PFSK-1 (cell line): Measurements from ENCODE around the gene ARHGAP10.

ENCODE experiments used
- FOXP2 ChIP-seq: optimal IDR thresholded peaks from 2 replicates; pipeline ENCODE3; 2011; ENCODE audit warnings: borderline replicate concordance, control low read depth, inconsistent platforms; ENCODE audit not compliant: insufficient read depth; ENCODE audit errors: extremely low read length, extremely low read depth
- POLR2AphosphoS5 ChIP-seq: IDR thresholded peaks from 2 replicates; pipeline ENCODE4 v1.6.1; 2012; ENCODE audit warnings: low read depth, mild to moderate bottlenecking, control low read depth, low read length, moderate library complexity
- SIN3A ChIP-seq: IDR thresholded peaks from 2 replicates; pipeline ENCODE4 v1.6.1; 2012; ENCODE audit warnings: mild to moderate bottlenecking, low read length, moderate library complexity, borderline replicate concordance; ENCODE audit not compliant: insufficient read depth
- TAF1 ChIP-seq: IDR thresholded peaks from 2 replicates; pipeline ENCODE4 v1.6.1; 2012; ENCODE audit warnings: low read length, control low read depth, borderline replicate concordance; ENCODE audit not compliant: insufficient read depth
- TF ChIP-seq, protein P1 (sequence below), 2 experiments: IDR thresholded peaks; 2 replicates each; pipeline versions ENCODE4 v1.6.1 to v1.8.0; 2011 to 2012; ENCODE audit warnings: low read depth in 2 of 2, low read length in 2 of 2, control low read depth in 1 of 2, inconsistent platforms in 1 of 2, mild to moderate bottlenecking in 1 of 2, moderate library complexity in 1 of 2; ENCODE audit not compliant: insufficient read depth in 1 of 2

Gene ARHGAP10

DNA sequence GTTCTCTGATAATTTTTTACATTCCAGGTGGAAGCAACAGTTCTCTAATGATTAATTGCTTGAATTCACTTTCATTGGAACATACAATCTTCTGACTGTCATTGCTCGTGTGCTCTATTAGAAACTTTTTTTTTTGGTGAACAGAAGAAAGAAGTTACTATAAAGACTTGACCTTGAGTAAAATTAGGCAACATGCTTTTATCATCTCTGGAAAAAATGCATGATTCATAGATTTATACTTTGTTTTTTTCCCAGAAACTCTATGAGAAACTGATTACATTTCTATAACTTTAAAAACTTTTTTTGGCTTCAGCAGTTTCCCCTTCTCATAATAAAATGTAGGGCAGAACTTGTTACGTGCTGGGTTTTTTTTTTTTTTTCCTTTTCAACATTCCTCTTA is 167.6 kb downstream of the ARHGAP10 start:
- no peak for TF ChIP-seq SIN3A
- TF ChIP-seq, protein P1, sequence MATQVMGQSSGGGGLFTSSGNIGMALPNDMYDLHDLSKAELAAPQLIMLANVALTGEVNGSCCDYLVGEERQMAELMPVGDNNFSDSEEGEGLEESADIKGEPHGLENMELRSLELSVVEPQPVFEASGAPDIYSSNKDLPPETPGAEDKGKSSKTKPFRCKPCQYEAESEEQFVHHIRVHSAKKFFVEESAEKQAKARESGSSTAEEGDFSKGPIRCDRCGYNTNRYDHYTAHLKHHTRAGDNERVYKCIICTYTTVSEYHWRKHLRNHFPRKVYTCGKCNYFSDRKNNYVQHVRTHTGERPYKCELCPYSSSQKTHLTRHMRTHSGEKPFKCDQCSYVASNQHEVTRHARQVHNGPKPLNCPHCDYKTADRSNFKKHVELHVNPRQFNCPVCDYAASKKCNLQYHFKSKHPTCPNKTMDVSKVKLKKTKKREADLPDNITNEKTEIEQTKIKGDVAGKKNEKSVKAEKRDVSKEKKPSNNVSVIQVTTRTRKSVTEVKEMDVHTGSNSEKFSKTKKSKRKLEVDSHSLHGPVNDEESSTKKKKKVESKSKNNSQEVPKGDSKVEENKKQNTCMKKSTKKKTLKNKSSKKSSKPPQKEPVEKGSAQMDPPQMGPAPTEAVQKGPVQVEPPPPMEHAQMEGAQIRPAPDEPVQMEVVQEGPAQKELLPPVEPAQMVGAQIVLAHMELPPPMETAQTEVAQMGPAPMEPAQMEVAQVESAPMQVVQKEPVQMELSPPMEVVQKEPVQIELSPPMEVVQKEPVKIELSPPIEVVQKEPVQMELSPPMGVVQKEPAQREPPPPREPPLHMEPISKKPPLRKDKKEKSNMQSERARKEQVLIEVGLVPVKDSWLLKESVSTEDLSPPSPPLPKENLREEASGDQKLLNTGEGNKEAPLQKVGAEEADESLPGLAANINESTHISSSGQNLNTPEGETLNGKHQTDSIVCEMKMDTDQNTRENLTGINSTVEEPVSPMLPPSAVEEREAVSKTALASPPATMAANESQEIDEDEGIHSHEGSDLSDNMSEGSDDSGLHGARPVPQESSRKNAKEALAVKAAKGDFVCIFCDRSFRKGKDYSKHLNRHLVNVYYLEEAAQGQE (IDR thresholded peaks at IDR 0.05; ENCODE audit: insufficient read depth in 1 of 2, low read depth in 2 of 2, low read length in 2 of 2): no peak
- TF ChIP-seq FOXP2: no peak
- no peak for TF ChIP-seq TAF1
- TF ChIP-seq POLR2AphosphoS5: no peak

DNA sequence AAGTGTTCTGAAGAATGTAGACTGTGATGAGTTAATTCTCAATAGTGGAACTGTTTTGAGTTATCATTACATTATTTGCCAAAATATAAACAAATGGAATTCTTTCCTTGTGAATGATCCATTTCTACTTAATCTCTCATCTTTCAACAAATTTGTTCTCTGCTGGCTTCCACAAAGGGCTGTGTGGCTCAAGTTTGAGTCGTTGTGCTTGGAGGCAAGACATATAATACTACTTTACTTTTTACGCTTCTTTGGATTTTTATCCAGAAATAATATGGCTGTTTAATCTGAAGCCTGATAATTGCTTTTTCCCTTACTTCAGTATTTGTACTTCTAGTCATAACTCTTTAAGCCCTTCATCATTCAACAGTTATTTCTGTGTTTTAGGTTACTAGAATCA is 169.5 kb downstream of the ARHGAP10 start:
- TF ChIP-seq FOXP2: no peak
- TF ChIP-seq POLR2AphosphoS5: no peak
- TF ChIP-seq SIN3A: no peak
- TF ChIP-seq TAF1: no peak
- TF ChIP-seq, protein P1 (IDR thresholded peaks at IDR 0.05; ENCODE audit: insufficient read depth in 1 of 2, low read depth in 2 of 2, low read length in 2 of 2): no peak

DNA sequence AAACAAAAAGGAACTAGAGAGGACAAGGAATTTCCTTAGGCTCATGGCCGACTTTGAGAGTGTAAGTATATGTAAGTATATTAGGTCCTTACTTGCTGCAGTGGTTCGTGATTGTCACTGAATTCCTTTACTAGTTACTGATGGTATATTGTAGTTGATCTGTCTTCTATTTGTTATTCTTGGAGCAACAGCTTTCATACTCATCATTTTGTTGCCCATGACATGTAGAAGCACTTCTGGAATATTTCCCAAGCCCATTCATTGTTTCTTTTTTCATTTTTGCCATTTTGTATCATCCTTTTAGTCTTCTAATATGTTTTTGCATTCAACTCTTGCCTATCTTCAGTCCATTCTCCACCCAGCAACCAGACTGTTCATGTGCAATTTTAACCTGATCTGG is 170.0 kb downstream of the ARHGAP10 start:
- TF ChIP-seq TAF1: no peak
- TF ChIP-seq, protein P1 (IDR thresholded peaks at IDR 0.05; ENCODE audit: insufficient read depth in 1 of 2, low read depth in 2 of 2, low read length in 2 of 2): no peak
- no peak for TF ChIP-seq SIN3A
- no peak for TF ChIP-seq POLR2AphosphoS5
- no peak for TF ChIP-seq FOXP2

DNA sequence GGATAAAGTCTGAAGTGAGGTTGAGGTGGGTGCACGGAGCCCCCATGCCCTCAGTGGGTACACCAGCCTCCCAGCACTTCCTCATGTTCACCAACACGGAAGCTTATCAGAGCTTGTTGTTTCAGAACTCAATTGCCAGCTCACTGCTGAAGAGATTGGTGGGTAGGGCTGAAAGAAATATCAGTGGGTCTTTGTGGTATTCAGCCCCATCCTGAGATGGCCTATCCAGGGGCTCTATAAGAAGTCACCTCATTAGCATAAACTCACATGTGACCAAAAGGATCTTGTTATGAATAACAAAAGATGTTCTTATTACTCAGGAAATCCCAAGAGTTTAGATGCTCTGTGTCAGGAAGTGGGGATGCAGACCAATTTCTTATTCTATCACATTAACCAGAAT is 177.3 kb downstream of the ARHGAP10 start:
- no peak for TF ChIP-seq FOXP2
- no peak for TF ChIP-seq SIN3A
- no peak for TF ChIP-seq POLR2AphosphoS5
- TF ChIP-seq TAF1: no peak
- TF ChIP-seq, protein P1 (IDR thresholded peaks at IDR 0.05; ENCODE audit: insufficient read depth in 1 of 2, low read depth in 2 of 2, low read length in 2 of 2): no peak

DNA sequence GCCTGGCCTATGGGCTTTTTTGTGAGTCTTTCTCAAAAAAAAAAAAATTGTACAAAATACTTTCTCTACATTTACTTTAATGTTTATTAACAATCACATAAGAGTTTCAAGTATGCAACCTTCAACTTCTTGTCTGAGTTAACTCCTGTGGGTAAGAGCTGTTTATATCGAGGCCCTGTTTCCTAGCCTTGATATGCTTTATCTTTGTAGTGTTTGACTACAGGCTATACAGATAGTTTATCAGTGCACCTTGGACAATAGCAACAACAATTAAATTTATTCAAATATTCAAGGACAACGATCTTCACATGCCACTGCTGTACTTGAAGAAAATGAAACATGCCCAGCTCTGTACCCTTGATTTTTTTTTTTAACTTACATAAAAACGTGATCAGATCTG is 178.4 kb downstream of the ARHGAP10 start:
- TF ChIP-seq SIN3A: no peak
- TF ChIP-seq FOXP2: no peak
- no peak for TF ChIP-seq TAF1
- no peak for TF ChIP-seq POLR2AphosphoS5
- TF ChIP-seq, protein P1 (IDR thresholded peaks at IDR 0.05; ENCODE audit: insufficient read depth in 1 of 2, low read depth in 2 of 2, low read length in 2 of 2): no peak
